ENCODE measurements around the gene GSK3B. TPM values are rescaled to one million over a fixed set of nuclear protein-coding genes. Genes with fewer than 3 reads are reported as not detected.

The GSK3B gene
- total and polyA plus RNA-seq, 8 donors: 4.4 to 20.7 (median 11.2) TPM

DNA sequence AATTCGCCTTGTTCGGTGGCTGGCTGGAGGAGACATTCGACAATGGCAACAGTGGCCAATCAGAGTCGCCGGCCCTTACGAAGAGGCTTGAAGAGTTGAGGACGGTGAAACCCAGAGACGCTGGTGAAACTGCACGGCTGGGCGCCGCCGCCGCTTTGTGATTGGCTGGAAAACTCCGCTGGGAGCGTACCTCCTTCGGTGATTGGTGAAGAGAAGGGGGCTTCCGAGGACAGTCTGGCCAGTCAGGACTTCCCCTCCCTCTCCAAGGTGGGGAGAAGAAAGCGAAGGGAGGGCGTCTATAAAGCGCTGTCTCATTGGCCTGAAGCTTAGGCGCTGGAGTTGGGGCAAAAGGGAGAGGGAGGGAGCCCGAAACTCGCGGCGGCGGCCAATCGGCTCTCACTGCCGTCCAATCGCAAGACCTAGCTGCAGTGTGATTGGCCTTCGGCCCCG is 554 bp upstream of the GSK3B start:
- TF ChIP-seq, protein P1, sequence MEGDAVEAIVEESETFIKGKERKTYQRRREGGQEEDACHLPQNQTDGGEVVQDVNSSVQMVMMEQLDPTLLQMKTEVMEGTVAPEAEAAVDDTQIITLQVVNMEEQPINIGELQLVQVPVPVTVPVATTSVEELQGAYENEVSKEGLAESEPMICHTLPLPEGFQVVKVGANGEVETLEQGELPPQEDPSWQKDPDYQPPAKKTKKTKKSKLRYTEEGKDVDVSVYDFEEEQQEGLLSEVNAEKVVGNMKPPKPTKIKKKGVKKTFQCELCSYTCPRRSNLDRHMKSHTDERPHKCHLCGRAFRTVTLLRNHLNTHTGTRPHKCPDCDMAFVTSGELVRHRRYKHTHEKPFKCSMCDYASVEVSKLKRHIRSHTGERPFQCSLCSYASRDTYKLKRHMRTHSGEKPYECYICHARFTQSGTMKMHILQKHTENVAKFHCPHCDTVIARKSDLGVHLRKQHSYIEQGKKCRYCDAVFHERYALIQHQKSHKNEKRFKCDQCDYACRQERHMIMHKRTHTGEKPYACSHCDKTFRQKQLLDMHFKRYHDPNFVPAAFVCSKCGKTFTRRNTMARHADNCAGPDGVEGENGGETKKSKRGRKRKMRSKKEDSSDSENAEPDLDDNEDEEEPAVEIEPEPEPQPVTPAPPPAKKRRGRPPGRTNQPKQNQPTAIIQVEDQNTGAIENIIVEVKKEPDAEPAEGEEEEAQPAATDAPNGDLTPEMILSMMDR (IDR thresholded peaks at IDR 0.05): no peak
- DNase-seq: peak in 5 of 6 donors; percentile 94 to 99 (median 97)
- ATAC-seq: peak; percentile 69 to 85 (median 77)
- H3K4me3 ChIP-seq: peak overlapping the region; percentile 61 to 83 (median 71)
- no peaks in the 10 kb centered on the region for H3K36me3 ChIP-seq
- no peaks in the 10 kb centered on the region for H3K9me3 ChIP-seq
- 0% methylated on average over 31 of the region's 31 CpGs for WGBS, 2 donors
- no peak for FAIRE-seq
- H3K27me3 ChIP-seq: no peaks in the 10 kb centered on the region
- intact Hi-C loops (cut with DNase I): no loop called here
- peak overlapping the region; percentile 97 to 100 (median 100) for H3K27ac ChIP-seq
- peaks cover 19 to 29% (median 28%) of the 10 kb centered on the region in 3 donors for H3K4me1 ChIP-seq

DNA sequence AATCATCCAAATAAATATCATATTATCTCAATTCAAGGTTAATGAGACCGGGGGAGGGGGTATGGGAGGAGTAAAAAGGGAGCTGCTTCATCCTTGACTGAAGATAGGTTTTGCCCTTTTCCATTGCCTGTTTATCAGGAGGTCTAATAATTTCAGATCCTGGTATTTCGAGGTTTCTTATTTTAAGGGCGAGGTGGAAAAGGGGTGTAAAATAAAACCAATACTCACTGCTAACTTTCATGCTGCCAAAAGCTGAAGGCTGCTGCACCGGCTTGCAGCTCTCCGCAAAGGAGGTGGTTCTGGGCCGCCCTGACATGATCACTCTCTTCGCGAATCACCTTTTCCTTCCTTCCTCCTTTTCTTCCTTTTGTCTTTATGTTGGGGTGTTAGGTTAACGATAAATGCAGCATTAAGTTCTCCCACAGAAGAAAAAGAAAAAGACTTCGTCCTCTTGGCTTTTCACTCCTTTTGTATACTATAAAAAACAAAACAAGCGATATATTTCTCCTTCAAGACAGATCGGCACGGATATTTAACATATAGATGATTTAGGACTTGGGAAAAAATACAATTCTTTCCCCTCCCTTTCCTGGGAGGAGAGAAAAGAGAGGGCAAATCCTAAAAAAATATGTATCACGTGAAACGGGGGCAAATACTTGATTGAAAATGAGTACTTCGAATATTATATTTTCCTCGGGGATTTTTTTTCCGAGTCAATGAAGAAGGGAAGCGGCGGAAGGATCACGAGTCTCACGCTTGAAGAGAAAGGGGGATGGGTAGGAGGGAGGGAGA is 932 bp downstream of the GSK3B start:
- H3K4me3 ChIP-seq: peak overlapping the region; percentile 61 to 83 (median 79)
- intact Hi-C loops (cut with DNase I): no loop called here
- peaks cover 19 to 35% (median 30%) of the 10 kb centered on the region in 3 donors for H3K4me1 ChIP-seq
- no peaks in the 10 kb centered on the region for H3K36me3 ChIP-seq
- no peaks in the 10 kb centered on the region for H3K9me3 ChIP-seq
- no peak for FAIRE-seq
- WGBS, 2 donors: 1% methylated on average over 22 of the region's 22 CpGs
- no peak for ATAC-seq
- H3K27me3 ChIP-seq: no peaks in the 10 kb centered on the region
- peak in 1 of 6 donors; percentile 31 for DNase-seq
- peak overlapping the region; percentile 97 to 100 (median 100) for H3K27ac ChIP-seq
- TF ChIP-seq, protein P1 (IDR thresholded peaks at IDR 0.05): no peak

- Histone ChIP-seq H3K9me3 (no peaks in the 10 kb centered on the region), H3K27me3 (no peaks in the 10 kb centered on the region), H3K27ac (no peak overlapping the region), H3K4me3 (peak overlapping the region in 3 of 4 donors; percentile 61 to 83 (median 79)), H3K36me3 (no peaks in the 10 kb centered on the region), H3K4me1 (peaks cover 14 to 26% (median 24%) of the 10 kb centered on the region in 3 donors)
- no peak for ATAC-seq
- TF ChIP-seq, protein P1 (IDR thresholded peaks at IDR 0.05): no peak
- 0% methylated on average over 1 of the region's 1 CpG for WGBS, 2 donors
- no peak for FAIRE-seq
- no peak for DNase-seq
- intact Hi-C loops (cut with DNase I): no loop called here
Measured at GRCh38 chr3:120092474-120092873, 1.8 kb downstream of the GSK3B start.

- Histone ChIP-seq H3K4me1 (peaks cover 5 to 16% (median 13%) of the 10 kb centered on the region in 3 donors), H3K4me3 (peak overlapping the region in 2 of 4 donors; percentile 61 to 83), H3K36me3 (no peaks in the 10 kb centered on the region), H3K27ac (no peak overlapping the region), H3K9me3 (no peaks in the 10 kb centered on the region), H3K27me3 (no peaks in the 10 kb centered on the region)
- FAIRE-seq (no peak), DNase-seq (no peak), ATAC-seq (no peak)
- intact Hi-C loops (cut with DNase I): no loop called here
- TF ChIP-seq, protein P1 (IDR thresholded peaks at IDR 0.05): no peak
- 51 to 77% methylated on average over 1 of the region's 1 CpG for WGBS, 2 donors
Measured at GRCh38 chr3:120090422-120090821, 3.8 kb downstream of the GSK3B start.

- ATAC-seq (no peak), FAIRE-seq (no peak), DNase-seq (no peak)
- 68% methylated on average over 4 of the region's 4 CpGs for WGBS, 2 donors
- peaks cover 5 to 16% (median 13%) of the 10 kb centered on the region in 3 donors for H3K4me1 ChIP-seq
- TF ChIP-seq, protein P1 (IDR thresholded peaks at IDR 0.05): no peak
- no peaks in the 10 kb centered on the region for H3K9me3 ChIP-seq
- no peaks in the 10 kb centered on the region for H3K27me3 ChIP-seq
- H3K36me3 ChIP-seq: no peaks in the 10 kb centered on the region
- H3K4me3 ChIP-seq: no peak overlapping the region
- intact Hi-C loops (cut with DNase I): no loop called here
- no peak overlapping the region for H3K27ac ChIP-seq
Measured at GRCh38 chr3:120089089-120089488, 5.2 kb downstream of the GSK3B start.

Data from pancreas (tissue), 10 donors.